Nephron progenitor cell (in vitro differentiated cells): ENCODE results near the gene NSD2.

ENCODE experiments used
- DNase-seq: peaks from one replicate; pipeline ENCODE4 v3.0.0; 2021
- H3K27ac Mint-ChIP-seq: 2 replicates; pipeline ENCODE4 v1.8.0; 2021; ENCODE audit warnings: mild to moderate bottlenecking, moderate library complexity, mixed read lengths
- H3K27me3 Mint-ChIP-seq: 2 replicates; pipeline ENCODE4 v1.8.0; 2021; ENCODE audit warnings: mild to moderate bottlenecking, low read depth, mixed read lengths; ENCODE audit not compliant: poor library complexity
- H3K36me3 Mint-ChIP-seq: 2 replicates; pipeline ENCODE4 v1.8.0; 2021; ENCODE audit warnings: low read depth, mixed read lengths
- H3K4me1 Mint-ChIP-seq: 2 replicates; pipeline ENCODE4 v1.8.0; 2021; ENCODE audit warnings: mixed read lengths
- H3K4me3 Mint-ChIP-seq: 2 replicates; pipeline ENCODE4 v1.8.0; 2021; ENCODE audit warnings: mild to moderate bottlenecking, moderate library complexity, mixed read lengths
- H3K9me3 Mint-ChIP-seq: 2 replicates; pipeline ENCODE4 v1.8.0; 2021; ENCODE audit warnings: mild to moderate bottlenecking, moderate library complexity, mixed read lengths
- TF ChIP-seq, protein P1 (sequence below): fragments of 200-600 bp; sonication (generic); IDR thresholded peaks from 2 replicates; pipeline ENCODE4 v1.5.0; 2021; ENCODE audit warnings: antibody characterized with exemption

The NSD2 gene

DNA sequence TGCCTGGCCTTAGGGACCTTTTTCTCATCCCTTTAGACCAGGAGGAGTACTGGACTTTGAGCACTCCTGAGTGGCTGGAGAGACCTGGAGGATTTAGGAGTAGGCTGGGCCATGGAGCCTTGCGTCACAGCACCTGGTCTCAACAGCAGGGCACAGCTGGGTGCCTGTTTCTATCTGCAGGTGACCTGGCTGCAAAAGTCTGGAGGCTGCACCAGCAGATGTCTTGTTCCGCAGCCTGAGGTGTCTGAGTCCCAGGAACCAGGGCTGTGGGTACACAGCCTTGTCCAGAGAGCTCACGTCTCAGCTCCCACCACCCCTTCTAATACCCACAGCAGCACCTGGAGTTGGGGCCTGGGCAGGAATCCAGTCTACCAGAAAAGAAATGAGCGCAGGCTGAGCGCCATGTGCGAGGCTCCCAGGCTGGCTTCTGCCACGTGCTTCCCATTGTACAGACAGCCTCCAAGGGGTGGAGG is 5.0 kb upstream of the NSD2 start:
- Mint-ChIP-seq H3K36me3 (no peaks in the 10 kb centered on the region), H3K27ac (no peak overlapping the region), H3K27me3 (peaks cover 23% of the 10 kb centered on the region), H3K9me3 (no peaks in the 10 kb centered on the region), H3K4me3 (no peak overlapping the region), H3K4me1 (peaks cover 58% of the 10 kb centered on the region)
- DNase-seq, result no peak
- TF ChIP-seq, protein P1, sequence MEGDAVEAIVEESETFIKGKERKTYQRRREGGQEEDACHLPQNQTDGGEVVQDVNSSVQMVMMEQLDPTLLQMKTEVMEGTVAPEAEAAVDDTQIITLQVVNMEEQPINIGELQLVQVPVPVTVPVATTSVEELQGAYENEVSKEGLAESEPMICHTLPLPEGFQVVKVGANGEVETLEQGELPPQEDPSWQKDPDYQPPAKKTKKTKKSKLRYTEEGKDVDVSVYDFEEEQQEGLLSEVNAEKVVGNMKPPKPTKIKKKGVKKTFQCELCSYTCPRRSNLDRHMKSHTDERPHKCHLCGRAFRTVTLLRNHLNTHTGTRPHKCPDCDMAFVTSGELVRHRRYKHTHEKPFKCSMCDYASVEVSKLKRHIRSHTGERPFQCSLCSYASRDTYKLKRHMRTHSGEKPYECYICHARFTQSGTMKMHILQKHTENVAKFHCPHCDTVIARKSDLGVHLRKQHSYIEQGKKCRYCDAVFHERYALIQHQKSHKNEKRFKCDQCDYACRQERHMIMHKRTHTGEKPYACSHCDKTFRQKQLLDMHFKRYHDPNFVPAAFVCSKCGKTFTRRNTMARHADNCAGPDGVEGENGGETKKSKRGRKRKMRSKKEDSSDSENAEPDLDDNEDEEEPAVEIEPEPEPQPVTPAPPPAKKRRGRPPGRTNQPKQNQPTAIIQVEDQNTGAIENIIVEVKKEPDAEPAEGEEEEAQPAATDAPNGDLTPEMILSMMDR, result no peak

- H3K4me1 Mint-ChIP-seq, result peaks cover 51% of the 10 kb centered on the region
- DNase-seq, result no peak
- H3K9me3 Mint-ChIP-seq, result no peaks in the 10 kb centered on the region
- no peaks in the 10 kb centered on the region for H3K36me3 Mint-ChIP-seq
- no peak overlapping the region for H3K4me3 Mint-ChIP-seq
- no peak overlapping the region for H3K27ac Mint-ChIP-seq
- TF ChIP-seq, protein P1, result no peak
- H3K27me3 Mint-ChIP-seq, result peaks cover 12% of the 10 kb centered on the region
Observed at GRCh38 chr4:1868293-1868692, 2.9 kb upstream of the NSD2 start.

DNA sequence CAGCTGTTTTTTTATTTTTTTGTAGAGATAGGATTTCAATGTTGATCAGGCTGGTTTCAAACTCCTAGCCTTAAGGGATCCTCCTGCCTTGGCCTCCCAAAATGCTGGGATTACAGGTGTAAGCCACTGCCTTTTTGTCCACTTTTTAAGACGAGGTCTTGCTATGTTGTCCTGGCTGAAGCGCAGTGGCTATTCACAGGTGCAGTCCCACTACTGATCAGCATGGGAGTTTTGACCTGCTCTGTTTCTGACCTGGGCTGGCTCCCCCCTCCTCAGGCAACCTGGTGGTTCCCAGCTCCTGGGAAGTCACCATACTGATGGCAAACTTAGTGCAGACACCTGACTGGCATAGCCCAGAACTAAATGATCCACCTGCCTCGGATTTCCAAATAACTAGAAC is 2.3 kb upstream of the NSD2 start:
- no peak for DNase-seq
- Mint-ChIP-seq H3K27ac (no peak overlapping the region), H3K36me3 (no peaks in the 10 kb centered on the region), H3K27me3 (peaks cover 11% of the 10 kb centered on the region), H3K4me3 (no peak overlapping the region), H3K9me3 (no peaks in the 10 kb centered on the region), H3K4me1 (peaks cover 51% of the 10 kb centered on the region)
- TF ChIP-seq, protein P1, result no peak

DNA sequence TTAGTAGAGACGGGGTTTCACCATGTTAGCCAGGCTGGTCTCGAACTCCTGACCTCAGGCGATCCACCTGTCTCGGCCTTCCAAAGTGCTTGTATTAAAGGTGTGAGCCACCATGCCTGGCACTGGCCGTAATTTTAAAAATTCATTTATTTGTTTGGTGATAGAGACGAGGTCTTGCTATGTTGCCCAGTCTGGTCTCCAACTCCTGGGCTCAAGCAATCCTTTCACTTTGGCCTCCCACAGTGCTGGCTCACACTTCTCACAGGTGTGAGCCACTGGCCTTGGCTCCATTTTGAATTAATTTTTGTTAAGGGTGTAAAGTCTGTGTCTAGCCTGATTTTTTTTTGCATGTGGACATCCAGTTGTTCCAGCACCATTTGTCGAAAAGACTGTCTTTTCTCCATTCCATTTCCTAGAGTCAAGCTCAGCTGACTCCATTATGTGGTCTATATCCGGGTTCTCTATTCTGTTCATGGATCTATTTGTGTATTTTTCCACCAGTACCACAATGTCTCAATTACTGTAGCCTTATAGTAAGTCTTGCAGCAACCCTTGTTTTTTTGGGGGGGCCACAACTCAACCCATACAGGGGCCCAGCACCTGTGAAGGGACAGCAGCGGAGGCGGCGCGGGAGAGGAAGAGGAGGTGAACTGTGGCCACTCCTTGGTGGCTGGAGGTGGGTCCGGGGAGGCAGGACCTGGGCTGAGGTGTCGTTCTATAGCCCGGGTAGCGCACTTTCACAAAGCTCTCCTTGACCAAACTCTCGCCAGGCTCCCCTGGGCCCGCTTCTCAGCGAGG is 1.5 kb upstream of the NSD2 start:
- no peak for DNase-seq
- TF ChIP-seq, protein P1, result no peak
- peak overlapping the region; percentile 85 for H3K4me3 Mint-ChIP-seq
- H3K9me3 Mint-ChIP-seq, result no peaks in the 10 kb centered on the region
- peak overlapping the region; percentile 90 for H3K27ac Mint-ChIP-seq
- peaks cover 51% of the 10 kb centered on the region for H3K4me1 Mint-ChIP-seq
- H3K36me3 Mint-ChIP-seq, result peaks cover 4% of the 10 kb centered on the region
- peaks cover 11% of the 10 kb centered on the region for H3K27me3 Mint-ChIP-seq

DNA sequence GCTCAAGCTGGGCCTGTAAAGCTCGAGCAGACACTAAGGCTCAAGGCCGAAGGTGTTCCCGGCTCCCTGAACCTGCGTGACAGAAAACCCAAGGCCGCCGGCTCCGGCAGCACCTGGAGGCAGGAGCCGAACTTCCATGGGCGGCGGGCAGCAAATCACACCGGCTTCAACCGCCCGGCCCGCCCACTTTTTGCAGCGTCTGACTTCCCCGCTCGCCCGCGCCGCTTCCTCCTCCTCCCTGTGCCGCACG is 940 bp upstream of the NSD2 start:
- peak; percentile 87 for DNase-seq
- Mint-ChIP-seq H3K9me3 (no peaks in the 10 kb centered on the region), H3K4me1 (peaks cover 52% of the 10 kb centered on the region), H3K36me3 (peaks cover 5% of the 10 kb centered on the region), H3K27ac (peak overlapping the region; percentile 90), H3K27me3 (peaks cover 11% of the 10 kb centered on the region), H3K4me3 (peak overlapping the region; percentile 85)
- TF ChIP-seq, protein P1, result no peak

DNA sequence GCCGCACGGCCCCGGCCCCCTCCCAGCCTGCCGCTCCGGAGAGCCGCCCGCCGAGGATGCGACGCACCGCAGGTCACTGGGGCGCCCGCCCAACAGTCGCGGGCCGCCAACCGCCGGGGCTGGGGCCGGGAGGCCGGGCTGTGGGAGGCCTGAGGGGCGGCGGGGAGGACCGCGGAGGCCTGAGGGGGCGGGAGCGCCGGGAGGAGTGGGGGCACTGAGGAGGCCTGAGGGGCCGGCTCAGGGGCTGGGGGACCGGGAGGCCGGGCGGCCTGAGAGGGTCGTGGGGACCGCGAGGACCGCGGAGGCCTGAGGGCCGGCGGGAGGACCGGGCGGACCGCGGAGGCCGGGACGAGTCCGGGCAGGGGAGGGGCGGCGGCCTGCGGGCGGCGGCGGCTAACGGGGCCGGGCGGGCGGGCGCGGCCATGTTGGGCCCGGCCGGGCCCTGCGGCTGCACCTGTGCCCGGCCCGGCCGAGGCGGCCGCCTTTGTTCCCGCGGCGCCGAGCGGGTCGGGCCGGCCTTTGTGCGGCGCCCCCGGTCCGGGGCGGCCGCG is 353 bp downstream of the NSD2 start:
- H3K27ac Mint-ChIP-seq, result no peak overlapping the region
- TF ChIP-seq, protein P1, result no peak
- H3K4me1 Mint-ChIP-seq, result peaks cover 47% of the 10 kb centered on the region
- peaks cover 5% of the 10 kb centered on the region for H3K36me3 Mint-ChIP-seq
- no peak overlapping the region for H3K4me3 Mint-ChIP-seq
- H3K27me3 Mint-ChIP-seq, result peaks cover 11% of the 10 kb centered on the region
- no peaks in the 10 kb centered on the region for H3K9me3 Mint-ChIP-seq
- DNase-seq, result no peak
